ENCODE measurements around the gene PIANP. TPM values are rescaled to one million over a fixed set of nuclear protein-coding genes. Genes with fewer than 3 reads are reported as not detected.

Gene PIANP
- total RNA-seq, 1 experiment from 2014 or later = not detected

- Histone ChIP-seq H4K20me1 (ENCODE audit: insufficient read depth) (no peaks in the 10 kb centered on the region), H3K4me3 (replicated peaks in 1 of 2; ENCODE audit: low read depth in 1 of 2, low read length in 2 of 2) (no peak overlapping the region), H3K4me1 (ENCODE audit: control insufficient read depth in 1 of 2, insufficient read depth in 2 of 2, low read length in 2 of 2) (peaks cover 4 to 10% of the 10 kb centered on the region in 2 experiments), H3K27ac (ENCODE audit: low read depth, low read length) (no peak overlapping the region), H3K9ac (ENCODE audit: low read length) (no peak overlapping the region), H3K9me3 (ENCODE audit: control insufficient read depth in 1 of 2, insufficient read depth in 1 of 2, low read depth in 1 of 2, low read length in 2 of 2) (no peaks in the 10 kb centered on the region), H3K4me2 (ENCODE audit: low read length) (no peak overlapping the region), H3K9me2 (ENCODE audit: insufficient read depth) (no peaks in the 10 kb centered on the region), H2AFZ (ENCODE audit: low read depth, low read length, poor library complexity, severe bottlenecking) (no peak overlapping the region), H3K27me3 (ENCODE audit: insufficient read depth, low read length) (no peaks in the 10 kb centered on the region), H3K36me3 (ENCODE audit: control insufficient read depth in 1 of 2, insufficient read depth in 2 of 2, low read length in 2 of 2) (peaks cover 5 to 20% of the 10 kb centered on the region in 2 experiments; a peak in 3 of 4 replicates), H3K79me2 (ENCODE audit: insufficient read depth, low read length) (no peaks in the 10 kb centered on the region)
- DNase-seq (ENCODE audit: low read depth, low spot score) (no peak), ATAC-seq (no peak)
- ChIA-PET CTCF (interaction anchor here (1.0 to 1.6 kb wide), 2 partner anchors 10 to 11 kb away, joined by 3 to 4 read pairs; partner anchors contain the start of gene COPS7A), RAD21 (ENCODE audit: low non-redundant PET in 1 of 2, low total read pairs in 2 of 2, uncharacterized antibody in 2 of 2, unreplicated experiment in 2 of 2) (interaction anchor here in 1 of 2 experiments (0.5 kb wide), 1 partner anchor 109 kb away, joined by 3 read pairs; no protein-coding TSS in a partner anchor), POLR2A (interaction anchor here (1.7 kb wide), 1 partner anchor 11 kb away, joined by 4 read pairs; the partner anchor contains the start of gene COPS7A)
- intact Hi-C loops (cut with micrococcal nuclease) = loop anchor here (1.0 kb wide), 2 partner anchors 45 to 91 kb away; no protein-coding TSS in a partner anchor
- no peak for TF ChIP-seq ZFX (IDR thresholded peaks at IDR 0.05)
- no peak for TF ChIP-seq ZNF274 (IDR thresholded peaks at IDR 0.05; ENCODE audit: low read depth, low read length)
- no peak for TF ChIP-seq CBX3 (IDR thresholded peaks at IDR 0.05; ENCODE audit: low read depth)
- TF ChIP-seq CEBPB (IDR thresholded peaks at IDR 0.05; ENCODE audit: low read depth) = no peak
- TF ChIP-seq JUND (IDR thresholded peaks at IDR 0.05) = no peak
- TF ChIP-seq ATF3 (IDR thresholded peaks at IDR 0.05) = no peak
- no peak for TF ChIP-seq MAX (IDR thresholded peaks at IDR 0.05)
- no peak for TF ChIP-seq ELF1 (IDR thresholded peaks at IDR 0.05; ENCODE audit: borderline replicate concordance, low read depth)
- TF ChIP-seq CTCF (IDR thresholded peaks at IDR 0.05 in 2 of 3, conservative IDR thresholded peaks at IDR 0.05 in 1 of 3; ENCODE audit: borderline replicate concordance in 1 of 3, insufficient read depth in 1 of 3, low read depth in 2 of 3, low read length in 2 of 3) = no peak
- no peak for TF ChIP-seq RAD21 (IDR thresholded peaks at IDR 0.05; ENCODE audit: low read depth)
- no peak for TF ChIP-seq EGR1 (IDR thresholded peaks at IDR 0.05; ENCODE audit: low read depth)
- TF ChIP-seq EZH2phosphoT487 (IDR thresholded peaks at IDR 0.05; ENCODE audit: borderline replicate concordance) = no peak
- TF ChIP-seq POLR2AphosphoS5 (IDR thresholded peaks at IDR 0.05; ENCODE audit: low read depth, low read length) = no peak
- BruUV-seq (replicated peaks) = no TSS peak
These were observed 34.1 kb upstream of the PIANP start for GRCh38 chr12:6734506-6735387.
